A673 (cell line): ENCODE data around the gene TMEM156.

Source experiments
- CTCF ChIP-seq: fragments of 300-800, 200-600 bp; sonication (generic); conservative IDR thresholded peaks from 2 replicates; pipeline ENCODE4 v1.5.1; 2017; ENCODE audit warnings: low read depth, mild to moderate bottlenecking, antibody characterized with exemption, low read length, moderate library complexity, mixed read lengths
- EZH2 ChIP-seq: fragments of 200-600 bp; sonication (generic); IDR thresholded peaks from 2 replicates; pipeline ENCODE4 v1.6.1; 2017; ENCODE audit warnings: borderline replicate concordance, low read depth, mild to moderate bottlenecking, mixed read lengths, antibody characterized with exemption, low read length; ENCODE audit not compliant: poor library complexity, severe bottlenecking

- TF ChIP-seq CTCF (no peak), EZH2 (no peak)
Observed at GRCh38 chr4:39044956-39045826, 13.0 kb upstream of the TMEM156 start.
